Measurements from ENCODE around the gene EXOC6. TPM values are rescaled to one million over a fixed set of nuclear protein-coding genes. Genes with fewer than 3 reads are reported as not detected.
A peak's percentile ranks its signal among the peaks of the same experiment; 100 is the strongest.

EXOC6 gene
- total RNA-seq, 1 donor from 2014 or later, result 9.1 TPM

GRCh38 chr10:92844746-92845145, 3.6 kb upstream of the EXOC6 start:
- no peaks in the 10 kb centered on the region for H3K4me1 Mint-ChIP-seq (ENCODE audit: low read depth, unreplicated experiment)
- no peak for DNase-seq
- H3K36me3 Mint-ChIP-seq (ENCODE audit: unreplicated experiment), result no peaks in the 10 kb centered on the region
- no peak overlapping the region for H3K27ac Mint-ChIP-seq (ENCODE audit: unreplicated experiment)
- H3K4me3 Mint-ChIP-seq (ENCODE audit: unreplicated experiment), result no peak overlapping the region
- peaks cover 9% of the 10 kb centered on the region for H3K9me3 Mint-ChIP-seq (ENCODE audit: unreplicated experiment)
- no peak for TF ChIP-seq CTCF (IDR thresholded peaks at IDR 0.05; ENCODE audit: partially characterized antibody, unreplicated experiment)
- H3K27me3 Mint-ChIP-seq (ENCODE audit: unreplicated experiment), result peaks cover 9% of the 10 kb centered on the region

- TF ChIP-seq CTCF (IDR thresholded peaks at IDR 0.05; ENCODE audit: partially characterized antibody, unreplicated experiment), result no peak
- H3K4me3 Mint-ChIP-seq (ENCODE audit: unreplicated experiment), result no peak overlapping the region
- no peak for DNase-seq
- H3K27me3 Mint-ChIP-seq (ENCODE audit: unreplicated experiment), result peaks cover 9% of the 10 kb centered on the region
- no peaks in the 10 kb centered on the region for H3K36me3 Mint-ChIP-seq (ENCODE audit: unreplicated experiment)
- peaks cover 9% of the 10 kb centered on the region for H3K9me3 Mint-ChIP-seq (ENCODE audit: unreplicated experiment)
- no peaks in the 10 kb centered on the region for H3K4me1 Mint-ChIP-seq (ENCODE audit: low read depth, unreplicated experiment)
- no peak overlapping the region for H3K27ac Mint-ChIP-seq (ENCODE audit: unreplicated experiment)
Measured at GRCh38 chr10:92845921-92846320, 2.4 kb upstream of the EXOC6 start.

GRCh38 chr10:92846344-92846743, 2.0 kb upstream of the EXOC6 start:
- H3K27ac Mint-ChIP-seq (ENCODE audit: unreplicated experiment), result no peak overlapping the region
- H3K9me3 Mint-ChIP-seq (ENCODE audit: unreplicated experiment), result peaks cover 9% of the 10 kb centered on the region
- TF ChIP-seq CTCF (IDR thresholded peaks at IDR 0.05; ENCODE audit: partially characterized antibody, unreplicated experiment), result no peak
- DNase-seq, result no peak
- H3K36me3 Mint-ChIP-seq (ENCODE audit: unreplicated experiment), result no peaks in the 10 kb centered on the region
- H3K27me3 Mint-ChIP-seq (ENCODE audit: unreplicated experiment), result peaks cover 9% of the 10 kb centered on the region
- H3K4me3 Mint-ChIP-seq (ENCODE audit: unreplicated experiment), result no peak overlapping the region
- H3K4me1 Mint-ChIP-seq (ENCODE audit: low read depth, unreplicated experiment), result no peaks in the 10 kb centered on the region

- Mint-ChIP-seq H3K27me3 (ENCODE audit: unreplicated experiment) (peaks cover 9% of the 10 kb centered on the region), H3K4me3 (ENCODE audit: unreplicated experiment) (no peak overlapping the region), H3K9me3 (ENCODE audit: unreplicated experiment) (peaks cover 9% of the 10 kb centered on the region), H3K27ac (ENCODE audit: unreplicated experiment) (no peak overlapping the region), H3K4me1 (ENCODE audit: low read depth, unreplicated experiment) (no peaks in the 10 kb centered on the region), H3K36me3 (ENCODE audit: unreplicated experiment) (no peaks in the 10 kb centered on the region)
- no peak for DNase-seq
- TF ChIP-seq CTCF (IDR thresholded peaks at IDR 0.05; ENCODE audit: partially characterized antibody, unreplicated experiment), result no peak
Measured at GRCh38 chr10:92846854-92847201, 1.5 kb upstream of the EXOC6 start.

GRCh38 chr10:92847202-92847864, 987 bp upstream of the EXOC6 start:
- H3K4me1 Mint-ChIP-seq (ENCODE audit: low read depth, unreplicated experiment), result no peaks in the 10 kb centered on the region
- no peak for TF ChIP-seq CTCF (IDR thresholded peaks at IDR 0.05; ENCODE audit: partially characterized antibody, unreplicated experiment)
- peak overlapping the region; percentile 84 for H3K27ac Mint-ChIP-seq (ENCODE audit: unreplicated experiment)
- H3K9me3 Mint-ChIP-seq (ENCODE audit: unreplicated experiment), result peaks cover 9% of the 10 kb centered on the region
- H3K36me3 Mint-ChIP-seq (ENCODE audit: unreplicated experiment), result no peaks in the 10 kb centered on the region
- no peak for DNase-seq
- peaks cover 9% of the 10 kb centered on the region for H3K27me3 Mint-ChIP-seq (ENCODE audit: unreplicated experiment)
- peak overlapping the region; percentile 96 for H3K4me3 Mint-ChIP-seq (ENCODE audit: unreplicated experiment)

All from glutamatergic neuron (in vitro differentiated cells).